HG03196 (cell line): ENCODE data around the gene LRRIQ3.

Source experiments
- ATAC-seq: cut with Tn5 transposase; IDR thresholded peaks from one replicate; pipeline ENCODE4 v1.9.1; 2021; ENCODE audit not compliant: unreplicated experiment

The LRRIQ3 gene

DNA sequence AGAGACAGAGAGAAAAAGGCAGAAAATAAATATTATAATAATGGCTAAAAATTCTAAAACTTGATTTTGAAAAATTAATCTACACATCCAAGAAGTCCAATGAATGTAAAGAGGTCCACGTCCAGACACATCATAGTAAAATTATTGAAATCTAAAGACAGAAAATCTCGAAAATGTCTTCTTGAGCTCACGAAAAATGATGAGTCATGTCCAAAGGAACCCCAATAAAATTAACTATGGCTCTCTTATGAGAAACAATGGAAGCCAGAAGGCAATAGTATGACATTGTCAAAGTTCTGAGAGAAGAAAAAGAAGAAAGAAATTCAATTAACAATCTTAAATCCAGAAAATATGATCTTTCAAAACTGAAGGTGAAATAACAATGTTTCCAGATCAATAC lies 84.6 kb downstream of the LRRIQ3 start:
- ATAC-seq: no peak

DNA sequence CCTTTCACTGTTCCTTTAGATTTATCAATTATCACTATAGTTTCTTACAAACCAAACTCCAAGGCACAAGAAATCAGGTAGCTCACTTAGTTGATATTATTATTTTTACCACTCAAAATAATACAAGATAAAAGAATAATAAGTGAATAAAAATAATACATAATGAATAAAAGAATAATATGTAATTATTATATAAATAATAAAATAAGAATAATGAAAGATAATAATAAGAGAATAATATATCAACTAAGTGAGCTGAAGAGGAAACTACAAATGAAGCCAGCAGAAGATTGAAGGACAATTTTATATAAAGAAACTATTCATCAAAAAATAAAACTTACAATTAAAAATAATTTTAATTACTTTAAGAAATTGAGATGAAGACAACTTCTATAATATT lies 90.6 kb downstream of the LRRIQ3 start:
- no peak for ATAC-seq

DNA sequence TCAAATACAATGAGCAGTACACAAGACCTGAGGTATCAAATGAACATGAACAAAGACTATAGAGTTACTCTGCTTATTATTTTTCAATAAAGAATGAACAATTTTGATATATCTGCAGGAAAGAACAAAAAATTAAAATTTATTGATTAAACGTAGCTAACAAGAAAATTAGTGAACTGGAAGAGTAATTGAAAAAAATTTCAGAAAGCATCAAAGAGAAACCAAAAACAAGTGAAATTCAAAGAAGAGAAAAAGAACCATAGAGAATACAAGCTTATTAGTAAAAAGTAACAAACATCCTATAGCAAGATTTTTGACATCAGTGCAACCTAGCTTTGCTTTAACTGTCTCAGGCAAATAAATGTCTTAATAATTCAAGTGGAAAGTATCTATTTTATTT lies 106.6 kb downstream of the LRRIQ3 start:
- no peak for ATAC-seq

DNA sequence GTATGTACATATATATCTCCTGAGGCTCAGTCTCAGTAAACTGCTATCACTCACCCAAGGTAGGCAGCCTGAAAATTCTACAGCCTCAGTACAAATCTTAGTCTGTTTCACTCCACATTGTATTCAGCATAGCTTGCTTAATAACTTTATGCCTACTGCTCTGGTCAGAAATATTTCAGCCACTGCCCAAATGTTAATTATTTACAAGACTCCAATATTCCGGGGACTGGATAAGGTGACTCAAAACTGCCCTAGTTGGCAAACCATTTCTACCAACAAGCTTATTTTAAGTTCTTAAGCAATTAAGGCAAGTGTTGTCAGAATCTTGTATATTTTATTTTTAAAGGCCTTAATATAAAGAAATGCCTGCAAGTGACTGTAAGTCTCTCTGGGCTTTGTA lies 114.8 kb downstream of the LRRIQ3 start:
- ATAC-seq: no peak

DNA sequence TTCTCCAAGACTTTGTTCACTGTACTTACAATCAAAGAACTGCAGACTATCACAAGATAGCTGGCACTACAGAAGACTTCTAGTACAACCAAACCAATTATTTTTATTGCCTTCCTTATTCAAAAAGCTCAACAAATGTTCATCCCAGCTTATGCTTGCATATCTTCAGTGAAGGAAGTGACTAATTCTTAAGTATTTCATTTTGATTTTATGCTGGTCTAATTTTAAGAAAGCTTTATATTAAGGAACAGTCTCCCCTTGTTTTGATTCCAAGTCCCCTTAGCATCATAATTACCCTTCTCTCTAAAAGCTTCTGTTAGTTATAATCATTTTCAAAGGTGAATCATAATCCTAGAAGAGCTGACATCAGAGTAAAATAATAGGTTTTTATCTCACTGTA lies 132.9 kb downstream of the LRRIQ3 start:
- no peak for ATAC-seq

DNA sequence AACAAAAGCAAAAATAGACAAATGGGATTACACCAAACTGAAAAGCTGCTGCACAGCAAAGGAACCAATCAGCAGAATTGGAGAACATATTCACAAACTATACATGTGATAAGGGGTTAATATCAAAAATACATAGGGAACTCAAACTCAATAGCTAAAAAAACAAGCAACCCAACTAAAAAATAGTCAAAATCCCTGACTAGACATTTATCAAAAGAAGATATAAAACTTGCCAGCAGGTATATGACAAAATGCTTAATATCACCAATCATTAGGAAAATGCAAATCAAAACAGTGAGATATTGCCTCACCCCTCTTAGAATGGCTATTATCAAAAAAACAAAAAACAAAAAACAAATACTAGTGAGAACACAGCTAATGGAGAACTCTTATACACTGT lies 140.3 kb downstream of the LRRIQ3 start:
- ATAC-seq: no peak

DNA sequence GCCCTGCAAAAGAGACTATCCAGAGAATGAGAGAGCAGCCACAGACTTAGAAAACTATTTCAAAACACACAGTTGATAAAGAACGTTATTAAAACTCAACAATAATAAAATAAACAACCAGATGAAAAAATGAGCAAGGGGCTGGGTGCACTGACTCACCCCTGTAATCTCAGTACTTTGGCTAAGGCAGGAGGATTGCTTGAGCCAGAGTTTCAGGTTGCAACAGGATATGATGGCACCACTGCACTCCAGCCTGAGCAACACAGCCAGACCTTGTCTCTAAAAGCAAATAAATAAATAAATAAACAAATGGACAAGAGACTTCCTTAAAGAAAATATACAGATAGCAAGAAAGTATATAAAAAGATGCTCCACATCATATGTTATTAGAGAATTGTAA lies 144.6 kb downstream of the LRRIQ3 start:
- no peak for ATAC-seq

DNA sequence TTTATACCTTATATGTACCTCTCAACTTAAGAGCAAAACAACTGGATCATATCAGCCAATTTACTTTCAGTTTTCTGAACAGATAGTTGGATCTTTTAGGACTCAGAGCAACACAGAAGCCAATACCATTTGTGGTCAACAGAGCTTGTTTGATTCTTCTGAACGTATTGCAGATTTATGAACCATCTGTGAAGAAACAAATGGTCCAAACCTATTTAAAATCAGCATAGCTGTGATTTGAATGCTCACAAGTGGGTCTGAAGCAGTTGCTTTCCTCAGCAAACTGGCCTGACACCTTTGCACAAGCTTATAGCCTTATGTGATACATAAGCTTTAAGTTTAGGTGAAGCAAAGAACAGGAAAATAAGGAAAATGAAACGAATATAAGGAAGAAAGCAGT lies 147.6 kb downstream of the LRRIQ3 start:
- ATAC-seq: no peak

DNA sequence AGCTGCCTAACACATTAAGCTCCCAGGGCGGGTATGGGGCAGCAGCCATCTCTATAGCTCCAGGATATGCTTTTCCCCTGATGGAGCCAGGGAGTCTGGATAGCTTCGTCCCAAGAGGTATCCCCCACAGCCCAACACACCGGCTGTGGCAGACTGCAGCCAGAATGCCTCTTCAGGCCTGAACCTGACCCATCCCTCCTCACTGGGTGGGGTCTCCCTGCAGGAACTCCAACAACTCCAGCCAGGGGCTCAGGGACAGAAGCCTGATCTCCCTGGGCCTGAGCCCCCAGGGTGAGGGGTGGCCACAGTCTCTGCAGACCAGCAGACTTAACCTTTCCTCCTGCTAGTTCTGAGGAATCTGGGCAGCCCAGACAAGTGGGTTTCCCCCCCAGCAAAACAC lies 159.9 kb downstream of the LRRIQ3 start:
- ATAC-seq: no peak

DNA sequence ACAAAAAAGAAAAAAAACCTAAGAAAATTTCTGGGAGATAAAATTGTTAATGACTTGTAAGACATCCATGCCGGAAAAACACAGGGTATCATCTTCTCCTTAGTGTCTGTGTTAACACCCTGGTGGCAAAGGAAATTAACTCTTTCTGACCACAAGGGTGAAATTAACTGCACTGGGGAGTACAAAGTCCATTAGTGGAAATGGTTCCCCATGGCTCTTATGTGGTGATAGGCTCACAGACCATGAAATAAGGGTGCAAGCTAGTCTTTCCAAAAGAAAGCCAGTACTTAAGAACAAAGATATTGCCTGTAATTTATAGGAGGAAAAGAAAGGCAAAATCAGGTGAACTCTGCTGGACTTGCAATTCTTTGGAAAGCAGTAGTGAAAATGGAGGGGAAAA lies 185.4 kb downstream of the LRRIQ3 start:
- ATAC-seq: no peak

DNA sequence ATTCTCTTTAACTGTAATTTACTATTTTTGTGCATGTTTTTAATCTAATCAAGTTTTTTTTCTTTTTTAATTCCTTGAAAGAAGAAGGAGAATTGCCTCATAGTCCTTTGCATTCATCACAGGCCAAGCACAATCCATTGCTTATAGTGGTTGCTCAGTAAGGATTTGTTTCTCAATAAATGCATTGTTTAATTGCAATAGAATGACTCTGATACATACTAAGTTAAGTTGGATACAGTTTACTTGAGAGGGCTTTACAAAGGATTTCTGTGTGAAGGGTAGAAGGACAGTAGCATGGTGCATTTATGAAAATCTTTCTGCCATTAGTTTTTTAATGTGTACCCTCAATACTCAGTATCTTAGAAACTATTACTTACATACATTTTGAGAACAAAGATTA lies 186.2 kb downstream of the LRRIQ3 start:
- ATAC-seq: no peak

DNA sequence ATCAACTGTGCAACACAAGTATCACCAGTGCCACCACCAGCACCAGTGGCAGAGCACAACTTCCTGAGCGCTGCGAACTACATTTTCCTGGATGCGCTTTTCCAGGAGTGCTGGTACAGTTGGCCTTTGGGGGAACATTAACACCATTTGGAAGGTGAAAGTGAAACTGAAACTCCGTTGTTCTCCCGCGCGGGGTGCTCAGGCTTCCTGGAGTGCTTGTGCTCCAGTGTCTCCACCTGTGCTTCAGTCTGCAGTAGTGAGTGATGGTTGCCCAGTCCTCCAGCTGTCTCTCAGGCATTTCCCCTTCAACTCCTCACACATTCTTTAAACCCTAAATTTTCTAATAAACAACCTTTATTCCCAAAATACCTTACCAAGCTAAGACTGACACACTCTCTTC lies 187.8 kb downstream of the LRRIQ3 start:
- ATAC-seq: no peak

DNA sequence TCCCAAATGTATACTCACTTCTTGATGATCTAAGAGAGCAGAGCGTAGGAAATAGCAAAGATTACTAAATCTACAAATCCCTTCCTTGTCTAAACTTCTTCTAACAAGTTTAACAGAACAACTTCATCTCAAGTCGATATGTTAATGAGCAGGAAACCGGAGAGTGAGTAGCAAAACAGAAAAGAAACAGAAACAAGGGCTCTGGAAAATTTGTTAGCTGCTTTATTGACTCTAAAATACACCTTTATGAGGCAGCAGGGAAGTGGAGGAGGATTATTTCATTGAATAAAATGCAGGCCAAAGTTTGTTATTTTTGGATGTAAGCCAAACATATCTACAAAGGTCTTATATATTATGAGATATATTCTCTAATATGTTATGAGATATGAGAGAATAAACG lies 192.4 kb downstream of the LRRIQ3 start:
- ATAC-seq: no peak

DNA sequence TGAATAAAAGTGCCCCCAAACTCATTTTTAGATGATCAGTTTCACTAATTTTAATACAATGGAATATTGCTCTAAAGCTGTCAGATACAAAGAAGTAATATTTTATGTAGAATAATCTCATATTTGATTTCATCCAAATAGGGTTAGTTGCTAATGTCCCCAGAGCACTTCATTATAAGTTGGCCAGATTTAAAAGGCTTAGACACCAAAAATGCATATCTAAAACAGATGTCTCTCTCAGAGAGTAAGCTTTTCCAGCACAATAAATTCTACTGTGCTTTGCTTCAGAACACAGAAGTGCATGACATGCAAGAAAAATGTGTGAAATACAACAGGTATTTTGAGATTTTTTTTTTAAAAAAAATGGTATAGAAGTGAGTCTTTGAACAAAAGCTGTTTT lies 194.2 kb downstream of the LRRIQ3 start:
- no peak for ATAC-seq

DNA sequence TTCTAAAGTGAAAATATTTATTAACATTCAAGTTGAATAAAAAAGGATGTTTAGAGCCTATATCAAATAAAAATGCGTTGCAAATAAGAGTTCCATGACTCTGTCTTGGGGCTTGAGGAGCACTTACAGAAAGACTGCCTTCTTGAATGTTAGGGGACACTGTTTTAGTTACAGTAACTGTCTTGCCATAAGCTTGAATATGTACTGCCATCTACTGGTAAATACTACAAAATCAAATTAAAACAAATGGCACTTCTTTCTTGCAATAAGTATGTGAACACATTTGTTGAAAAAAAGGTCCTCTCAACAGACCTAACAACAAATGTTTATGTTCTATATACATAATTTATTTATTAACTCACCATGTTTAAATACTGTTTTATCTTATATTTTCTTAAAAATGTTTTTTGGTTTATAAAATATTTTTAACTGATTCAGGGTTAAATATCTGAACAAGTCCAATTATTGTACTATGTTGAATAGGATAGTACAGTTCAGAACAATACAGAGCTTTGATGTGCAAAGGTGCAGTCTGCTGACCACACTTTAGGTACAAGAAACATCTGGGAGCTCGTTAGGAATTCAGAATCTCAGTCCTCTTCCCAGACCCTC lies 199.5 kb downstream of the LRRIQ3 start:
- ATAC-seq: no peak

DNA sequence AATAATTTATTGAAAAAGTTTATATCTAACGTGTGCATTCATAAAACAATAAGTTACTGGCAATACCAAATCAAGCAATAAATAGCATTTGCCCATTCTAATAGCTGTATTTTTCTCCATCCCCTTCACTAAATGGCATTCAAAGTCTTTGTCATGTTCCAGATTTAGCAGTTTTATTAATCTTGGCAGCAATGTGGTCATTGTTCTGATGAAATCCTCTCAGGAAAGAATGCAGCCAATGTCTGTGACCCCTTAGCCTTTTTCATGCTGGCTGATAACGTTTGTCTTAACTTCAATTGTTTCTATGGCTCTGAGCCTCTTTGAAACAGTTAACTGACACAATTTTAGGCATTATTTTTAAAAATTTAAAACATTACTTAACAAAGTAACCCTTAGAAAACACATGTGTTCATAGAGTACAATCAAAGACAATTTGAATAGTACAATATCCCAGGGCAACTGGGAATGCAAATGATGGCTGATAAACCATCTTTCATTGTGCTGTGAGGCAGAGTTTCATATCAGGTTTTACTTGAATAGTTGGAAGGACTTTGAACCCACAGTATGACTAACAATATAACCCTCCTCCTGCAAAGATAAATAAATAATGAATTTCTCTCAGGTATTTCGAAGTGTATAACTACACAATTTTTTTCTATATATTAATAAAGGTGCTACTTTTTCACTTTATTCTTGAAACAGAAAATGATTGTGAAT lies 217.5 kb downstream of the LRRIQ3 start:
- ATAC-seq: no peak

DNA sequence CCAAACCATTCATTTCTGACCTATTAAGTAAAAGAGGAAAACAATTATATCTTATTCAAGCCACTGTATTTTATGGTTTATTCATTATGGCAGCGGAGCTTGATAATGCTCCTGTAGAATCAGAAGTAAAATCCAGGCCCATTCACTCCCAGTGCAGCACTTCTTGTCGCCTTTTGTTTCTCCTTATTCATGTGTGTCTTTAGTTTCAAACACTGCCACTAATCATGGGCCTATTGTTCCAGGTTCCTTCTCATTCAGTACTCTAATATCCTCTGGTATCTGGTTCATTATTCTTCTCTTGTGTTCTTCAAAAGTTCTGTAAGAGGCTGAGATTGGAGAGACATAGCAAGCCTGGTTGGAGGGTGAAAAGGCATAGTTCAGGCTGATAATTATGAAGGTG lies 218.3 kb downstream of the LRRIQ3 start:
- ATAC-seq: no peak

DNA sequence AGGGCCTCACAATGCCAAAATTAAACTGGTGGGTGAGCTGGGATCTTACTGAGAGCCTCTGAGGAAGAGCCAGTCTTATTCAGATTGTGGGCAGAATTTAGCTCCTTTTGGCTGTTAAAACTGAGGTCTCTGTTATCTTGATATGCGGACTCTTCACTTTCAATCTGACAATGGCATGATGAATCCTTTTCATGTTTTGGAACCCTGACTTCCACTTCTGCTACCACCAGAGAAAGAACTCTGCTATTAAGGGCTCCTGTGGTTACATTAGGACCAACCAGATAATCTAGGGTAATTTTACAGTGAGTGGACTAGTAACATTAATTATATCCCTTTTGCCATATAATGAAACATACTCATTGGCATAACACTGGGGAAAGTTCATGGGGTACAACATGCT lies 219.0 kb downstream of the LRRIQ3 start:
- ATAC-seq: no peak
